ENCODE results near the gene F13A1. TPM values are rescaled to one million over a fixed set of nuclear protein-coding genes. Genes with fewer than 3 reads are reported as not detected.

The F13A1 gene
- total RNA-seq, 1 donor from 2014 or later, result 0.24 TPM

DNA sequence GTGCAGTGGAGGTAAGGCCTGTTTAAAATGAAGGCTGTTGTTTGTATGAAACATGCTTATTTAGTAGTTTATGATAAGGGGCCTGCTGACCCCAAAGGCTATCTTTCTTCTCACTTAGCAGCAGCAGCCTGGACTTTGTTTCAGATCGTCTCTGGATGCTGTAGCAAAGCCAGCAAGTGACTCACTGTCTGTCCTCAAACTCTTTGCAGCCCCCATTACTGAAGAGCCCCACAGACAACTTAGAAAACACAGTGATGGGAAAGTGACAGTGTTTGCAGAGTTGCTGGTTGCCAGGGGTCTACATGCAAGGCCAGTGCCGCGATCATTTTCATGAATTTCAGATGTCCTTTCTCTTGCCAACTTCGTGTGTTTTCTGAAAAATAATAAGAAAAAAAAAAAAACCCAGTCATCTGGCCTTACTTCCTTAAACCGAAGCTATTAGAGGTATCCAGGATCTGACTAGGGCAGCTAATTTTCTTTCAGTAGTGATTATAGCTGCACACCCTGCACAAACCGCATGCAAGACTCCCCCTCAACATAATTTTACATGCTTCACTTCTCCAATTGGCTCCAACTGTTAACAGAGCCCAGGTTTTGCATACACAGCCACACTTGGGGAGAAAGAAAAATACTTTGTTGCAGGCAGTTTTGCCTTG lies 11.6 kb upstream of the F13A1 start:
- H3K9me3 Mint-ChIP-seq (ENCODE audit: low read depth), result no peaks in the 10 kb centered on the region
- H3K27ac Mint-ChIP-seq, result no peak overlapping the region
- TF ChIP-seq, protein P1, sequence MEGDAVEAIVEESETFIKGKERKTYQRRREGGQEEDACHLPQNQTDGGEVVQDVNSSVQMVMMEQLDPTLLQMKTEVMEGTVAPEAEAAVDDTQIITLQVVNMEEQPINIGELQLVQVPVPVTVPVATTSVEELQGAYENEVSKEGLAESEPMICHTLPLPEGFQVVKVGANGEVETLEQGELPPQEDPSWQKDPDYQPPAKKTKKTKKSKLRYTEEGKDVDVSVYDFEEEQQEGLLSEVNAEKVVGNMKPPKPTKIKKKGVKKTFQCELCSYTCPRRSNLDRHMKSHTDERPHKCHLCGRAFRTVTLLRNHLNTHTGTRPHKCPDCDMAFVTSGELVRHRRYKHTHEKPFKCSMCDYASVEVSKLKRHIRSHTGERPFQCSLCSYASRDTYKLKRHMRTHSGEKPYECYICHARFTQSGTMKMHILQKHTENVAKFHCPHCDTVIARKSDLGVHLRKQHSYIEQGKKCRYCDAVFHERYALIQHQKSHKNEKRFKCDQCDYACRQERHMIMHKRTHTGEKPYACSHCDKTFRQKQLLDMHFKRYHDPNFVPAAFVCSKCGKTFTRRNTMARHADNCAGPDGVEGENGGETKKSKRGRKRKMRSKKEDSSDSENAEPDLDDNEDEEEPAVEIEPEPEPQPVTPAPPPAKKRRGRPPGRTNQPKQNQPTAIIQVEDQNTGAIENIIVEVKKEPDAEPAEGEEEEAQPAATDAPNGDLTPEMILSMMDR (IDR thresholded peaks at IDR 0.05; ENCODE audit: unreplicated experiment), result no peak
- no peak for DNase-seq (ENCODE audit: low spot score, unreplicated experiment)
- no peaks in the 10 kb centered on the region for H3K36me3 Mint-ChIP-seq (ENCODE audit: insufficient read depth)
- H3K4me3 Mint-ChIP-seq (ENCODE audit: low read depth), result no peak overlapping the region
- H3K4me1 Mint-ChIP-seq (ENCODE audit: low read depth), result no peaks in the 10 kb centered on the region
- H3K27me3 Mint-ChIP-seq, result peaks cover 11% of the 10 kb centered on the region

DNA sequence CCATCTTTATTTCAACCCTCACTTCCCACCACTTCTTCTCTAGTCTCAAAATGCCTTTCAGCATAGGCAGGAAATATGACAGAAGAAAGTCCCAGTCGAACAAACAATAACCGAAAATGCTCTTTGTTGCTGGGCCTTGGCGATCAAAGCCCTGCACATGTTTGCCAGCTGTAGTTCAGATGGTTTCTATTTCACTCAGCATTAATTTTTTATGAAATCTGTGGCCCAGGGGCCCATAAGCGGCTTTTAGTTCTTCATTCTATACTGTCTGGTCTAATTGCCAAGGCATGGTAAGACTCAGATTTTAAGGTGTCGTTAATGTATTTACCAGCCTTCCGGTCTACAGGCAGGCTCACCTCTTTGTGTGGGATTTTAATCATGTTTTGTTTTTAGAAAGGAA lies 10.9 kb upstream of the F13A1 start:
- H3K9me3 Mint-ChIP-seq (ENCODE audit: low read depth), result no peaks in the 10 kb centered on the region
- no peak for DNase-seq (ENCODE audit: low spot score, unreplicated experiment)
- no peaks in the 10 kb centered on the region for H3K4me1 Mint-ChIP-seq (ENCODE audit: low read depth)
- no peaks in the 10 kb centered on the region for H3K36me3 Mint-ChIP-seq (ENCODE audit: insufficient read depth)
- H3K4me3 Mint-ChIP-seq (ENCODE audit: low read depth), result no peak overlapping the region
- H3K27me3 Mint-ChIP-seq, result peaks cover 13% of the 10 kb centered on the region
- TF ChIP-seq, protein P1 (IDR thresholded peaks at IDR 0.05; ENCODE audit: unreplicated experiment), result no peak
- no peak overlapping the region for H3K27ac Mint-ChIP-seq

DNA sequence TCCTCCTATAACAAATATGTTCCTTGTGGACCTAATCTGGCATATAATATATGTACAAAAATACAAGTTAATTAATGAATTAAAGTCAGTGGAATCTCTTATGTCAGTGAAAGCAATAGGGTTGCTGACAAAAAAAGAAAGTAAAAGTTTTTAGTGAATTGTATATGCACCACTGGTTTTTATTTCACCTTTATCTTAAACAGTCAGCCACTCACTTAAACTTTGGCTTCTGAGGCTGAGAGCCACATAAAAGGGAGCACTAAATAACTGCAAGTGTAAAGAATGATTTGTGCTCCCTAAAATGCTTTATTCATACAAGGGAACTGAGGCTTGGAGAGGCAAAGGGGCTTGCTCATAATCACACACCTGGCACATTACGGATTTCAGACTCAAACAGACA lies 9.9 kb upstream of the F13A1 start:
- H3K4me1 Mint-ChIP-seq (ENCODE audit: low read depth), result no peaks in the 10 kb centered on the region
- DNase-seq (ENCODE audit: low spot score, unreplicated experiment), result no peak
- H3K27me3 Mint-ChIP-seq, result peaks cover 16% of the 10 kb centered on the region
- H3K4me3 Mint-ChIP-seq (ENCODE audit: low read depth), result no peak overlapping the region
- no peaks in the 10 kb centered on the region for H3K9me3 Mint-ChIP-seq (ENCODE audit: low read depth)
- H3K36me3 Mint-ChIP-seq (ENCODE audit: insufficient read depth), result no peaks in the 10 kb centered on the region
- no peak overlapping the region for H3K27ac Mint-ChIP-seq
- TF ChIP-seq, protein P1 (IDR thresholded peaks at IDR 0.05; ENCODE audit: unreplicated experiment), result no peak

DNA sequence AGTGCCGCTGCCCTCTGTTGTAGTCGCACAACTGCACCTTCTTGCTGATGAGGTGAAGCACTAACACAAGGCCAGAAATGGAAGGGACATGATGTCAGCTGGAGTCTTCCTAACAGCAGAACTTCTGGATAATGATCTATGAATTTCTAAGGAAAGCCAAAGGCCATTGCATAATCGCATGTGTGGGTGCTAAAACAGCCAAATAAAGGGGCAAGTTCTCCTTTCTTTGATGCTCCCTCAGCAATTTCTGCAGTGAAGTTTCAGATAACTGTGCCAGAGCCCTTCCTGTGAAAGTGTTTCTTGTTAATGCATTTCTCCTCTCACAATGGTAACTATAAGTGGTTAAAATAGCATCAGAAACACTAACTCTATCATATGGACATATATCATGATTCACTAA lies 8.0 kb upstream of the F13A1 start:
- no peak for DNase-seq (ENCODE audit: low spot score, unreplicated experiment)
- Mint-ChIP-seq H3K27ac (no peak overlapping the region), H3K36me3 (ENCODE audit: insufficient read depth) (no peaks in the 10 kb centered on the region), H3K4me1 (ENCODE audit: low read depth) (no peaks in the 10 kb centered on the region), H3K4me3 (ENCODE audit: low read depth) (no peak overlapping the region), H3K27me3 (peaks cover 23% of the 10 kb centered on the region), H3K9me3 (ENCODE audit: low read depth) (no peaks in the 10 kb centered on the region)
- TF ChIP-seq, protein P1 (IDR thresholded peaks at IDR 0.05; ENCODE audit: unreplicated experiment), result no peak

DNA sequence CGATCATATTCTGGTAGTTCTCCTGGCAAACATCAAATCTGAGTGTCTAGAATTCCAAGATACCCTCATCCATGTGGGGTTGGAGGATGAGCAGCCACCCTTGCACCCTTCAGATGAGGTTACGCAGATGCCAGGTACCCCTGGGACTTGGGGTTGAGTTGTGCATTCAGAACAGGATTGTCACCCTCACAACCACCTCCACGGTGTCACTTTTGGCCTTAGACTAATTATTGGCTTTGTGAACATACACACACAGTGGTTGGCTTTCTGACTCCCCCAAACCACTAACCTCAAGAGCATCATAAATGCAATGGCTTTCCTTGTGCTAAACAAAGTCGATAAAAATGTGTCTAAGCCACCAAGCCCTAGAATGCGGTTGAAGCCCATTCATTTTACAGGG lies 2.9 kb upstream of the F13A1 start:
- Mint-ChIP-seq H3K4me1 (ENCODE audit: low read depth) (peaks cover 4% of the 10 kb centered on the region), H3K36me3 (ENCODE audit: insufficient read depth) (no peaks in the 10 kb centered on the region), H3K27me3 (peaks cover 68% of the 10 kb centered on the region), H3K4me3 (ENCODE audit: low read depth) (no peak overlapping the region), H3K27ac (no peak overlapping the region), H3K9me3 (ENCODE audit: low read depth) (no peaks in the 10 kb centered on the region)
- no peak for DNase-seq (ENCODE audit: low spot score, unreplicated experiment)
- TF ChIP-seq, protein P1 (IDR thresholded peaks at IDR 0.05; ENCODE audit: unreplicated experiment), result no peak
